ENCODE results near the gene AGAP3.

- TF ChIP-seq POLR2A (IDR thresholded peaks at IDR 0.05), result no peak
- no peak for TF ChIP-seq CTCF (IDR thresholded peaks at IDR 0.05)
Observed at GRCh38 chr7:151152643-151153513, 66.6 kb downstream of the AGAP3 start.
